ENCODE data around the gene TMEM209. TPM values are rescaled to one million over a fixed set of nuclear protein-coding genes. Genes with fewer than 3 reads are reported as not detected.

Gene TMEM209
- total RNA-seq, 4 donors from 2014 or later: 9.0 to 13.4 (median 10.4) TPM

DNA sequence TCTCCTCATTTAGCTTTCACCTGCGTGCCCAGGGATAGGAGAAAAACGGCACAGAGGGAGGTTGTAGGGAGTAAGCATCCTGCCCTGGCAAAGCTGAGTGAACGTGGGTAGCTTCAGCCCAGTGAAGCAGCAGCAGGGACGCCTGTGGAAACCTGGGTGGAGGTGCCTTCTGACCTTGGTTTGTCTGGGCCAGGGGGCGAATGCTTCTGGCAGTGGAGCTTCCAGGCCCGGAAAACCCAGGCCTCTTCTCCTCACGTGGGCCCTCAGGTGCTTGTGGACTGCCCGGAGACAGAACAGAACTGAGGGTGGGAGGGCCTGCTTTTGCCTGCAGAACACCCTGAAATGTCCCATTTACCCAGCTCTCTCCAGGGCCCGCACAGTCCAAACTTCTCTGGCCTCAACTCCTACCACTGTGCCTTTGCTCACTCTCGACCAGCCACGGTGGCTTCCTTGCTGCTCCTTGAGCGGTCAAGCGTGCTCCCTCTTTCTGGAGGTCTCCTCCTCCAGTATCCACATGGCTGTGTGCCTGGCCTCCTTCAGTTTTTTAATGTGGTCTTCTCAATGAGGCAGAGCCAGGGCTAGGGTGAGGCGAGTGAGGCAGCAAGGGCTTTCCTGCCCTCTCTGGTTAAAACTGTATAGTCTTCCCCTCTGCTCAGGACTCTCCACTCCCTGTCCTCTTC lies 62.4 kb downstream of the TMEM209 start:
- TF ChIP-seq, protein P1, sequence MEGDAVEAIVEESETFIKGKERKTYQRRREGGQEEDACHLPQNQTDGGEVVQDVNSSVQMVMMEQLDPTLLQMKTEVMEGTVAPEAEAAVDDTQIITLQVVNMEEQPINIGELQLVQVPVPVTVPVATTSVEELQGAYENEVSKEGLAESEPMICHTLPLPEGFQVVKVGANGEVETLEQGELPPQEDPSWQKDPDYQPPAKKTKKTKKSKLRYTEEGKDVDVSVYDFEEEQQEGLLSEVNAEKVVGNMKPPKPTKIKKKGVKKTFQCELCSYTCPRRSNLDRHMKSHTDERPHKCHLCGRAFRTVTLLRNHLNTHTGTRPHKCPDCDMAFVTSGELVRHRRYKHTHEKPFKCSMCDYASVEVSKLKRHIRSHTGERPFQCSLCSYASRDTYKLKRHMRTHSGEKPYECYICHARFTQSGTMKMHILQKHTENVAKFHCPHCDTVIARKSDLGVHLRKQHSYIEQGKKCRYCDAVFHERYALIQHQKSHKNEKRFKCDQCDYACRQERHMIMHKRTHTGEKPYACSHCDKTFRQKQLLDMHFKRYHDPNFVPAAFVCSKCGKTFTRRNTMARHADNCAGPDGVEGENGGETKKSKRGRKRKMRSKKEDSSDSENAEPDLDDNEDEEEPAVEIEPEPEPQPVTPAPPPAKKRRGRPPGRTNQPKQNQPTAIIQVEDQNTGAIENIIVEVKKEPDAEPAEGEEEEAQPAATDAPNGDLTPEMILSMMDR (IDR thresholded peaks at IDR 0.05; ENCODE audit: low read depth): no peak

DNA sequence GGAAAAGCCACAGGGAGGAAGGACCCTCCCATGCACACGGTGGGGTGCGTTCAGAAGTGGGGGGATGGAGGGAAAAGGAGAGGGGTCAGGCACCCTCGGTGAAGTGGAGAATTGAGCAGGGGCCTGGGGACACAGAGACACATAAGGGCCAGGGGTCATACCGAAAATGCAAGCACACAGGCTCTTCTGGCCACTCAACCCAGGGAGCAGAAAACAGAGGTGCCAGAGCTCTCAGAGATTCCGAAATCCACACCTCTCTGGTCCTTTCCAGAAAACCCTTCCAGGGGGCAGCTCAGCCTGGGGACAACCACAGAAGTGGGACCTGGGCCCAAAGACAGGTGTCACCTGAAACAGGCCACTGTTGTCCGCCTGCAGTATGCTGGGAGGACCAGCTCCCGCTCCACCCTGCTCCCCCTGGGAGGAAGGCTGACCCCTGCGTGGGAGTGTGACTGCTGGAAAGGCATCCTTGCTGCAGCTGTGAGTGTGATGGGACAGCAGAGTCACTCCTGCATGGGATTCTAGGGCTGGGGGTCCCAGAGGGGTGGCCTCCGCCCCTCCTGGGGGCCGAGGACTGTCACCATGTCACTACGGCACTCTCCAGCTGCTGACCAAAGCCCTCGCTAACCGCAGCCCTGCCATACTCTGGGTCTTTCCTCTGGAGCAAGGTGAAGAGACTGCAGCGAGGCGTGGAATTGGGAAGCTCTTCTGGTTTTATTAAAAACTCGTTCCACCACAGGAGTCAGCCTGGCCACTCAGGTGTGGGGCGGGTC lies 63.1 kb downstream of the TMEM209 start:
- TF ChIP-seq, protein P1 (IDR thresholded peaks at IDR 0.05; ENCODE audit: low read depth): no peak

DNA sequence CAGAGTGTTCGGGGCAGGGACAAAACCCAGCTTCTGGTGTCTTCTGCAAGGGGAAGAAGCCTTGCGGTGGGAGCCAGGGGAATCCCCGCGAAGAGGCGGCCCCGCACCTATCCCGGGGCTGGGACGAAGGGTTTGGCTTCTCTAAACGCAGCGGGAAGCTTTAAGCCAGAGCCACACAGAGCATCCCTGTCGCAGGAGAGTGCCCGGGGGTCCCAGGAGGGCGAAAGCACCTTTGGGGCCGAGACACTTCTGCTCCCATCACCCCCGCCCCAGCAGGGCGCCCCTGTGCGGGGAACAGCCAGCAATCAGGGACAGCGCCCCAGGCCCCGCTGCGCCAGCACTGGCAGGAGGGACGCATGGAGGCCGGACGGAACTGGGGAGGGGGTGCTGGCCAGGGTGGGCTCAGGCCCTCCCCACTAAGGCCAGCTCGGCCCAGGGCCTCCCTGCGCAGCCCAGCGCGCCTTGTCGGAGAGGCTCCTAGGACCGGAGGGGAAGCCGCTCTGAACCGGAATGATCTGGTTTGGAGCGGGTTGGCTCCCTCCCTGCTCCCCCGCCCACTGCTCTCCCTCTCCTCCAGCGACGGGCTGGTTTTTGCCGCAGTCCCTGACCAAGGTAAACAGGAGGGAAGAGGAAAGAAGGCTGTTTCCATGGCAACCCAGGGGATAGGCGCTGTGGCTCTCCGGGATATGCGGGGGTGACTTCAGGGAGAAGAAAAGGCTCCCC lies 63.9 kb downstream of the TMEM209 start:
- TF ChIP-seq, protein P1 (IDR thresholded peaks at IDR 0.05; ENCODE audit: low read depth): no peak

DNA sequence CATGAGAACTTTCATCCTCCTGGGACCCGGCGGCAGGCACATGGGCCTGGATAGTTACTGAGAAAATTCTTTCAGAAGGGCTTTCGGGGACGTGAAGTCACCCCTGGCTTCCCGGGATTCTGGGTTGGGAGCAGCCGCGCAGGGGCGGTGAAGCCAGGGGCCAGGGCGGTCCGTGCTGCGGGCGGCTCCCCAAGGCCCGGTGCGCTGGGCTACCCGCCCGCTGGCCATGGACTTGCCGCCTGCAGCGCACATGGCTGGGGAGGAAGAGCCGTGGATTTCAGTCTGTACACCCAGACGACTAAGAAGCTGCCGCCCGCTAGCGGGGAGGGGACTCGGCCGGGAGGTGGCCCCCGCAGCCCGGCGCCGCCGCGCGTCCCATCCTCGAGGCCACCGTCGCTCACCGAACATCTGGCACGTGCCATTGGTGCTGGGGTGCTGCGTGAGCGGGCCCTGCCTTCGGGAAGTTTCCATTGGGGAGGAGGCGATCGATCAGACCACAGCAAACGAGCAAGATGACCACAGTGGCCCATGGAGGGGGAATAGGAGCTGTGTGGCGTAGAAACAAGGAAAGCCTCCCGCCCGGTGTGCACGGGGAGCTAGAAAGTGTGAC lies 64.5 kb downstream of the TMEM209 start:
- TF ChIP-seq, protein P1 (IDR thresholded peaks at IDR 0.05; ENCODE audit: low read depth): no peak

DNA sequence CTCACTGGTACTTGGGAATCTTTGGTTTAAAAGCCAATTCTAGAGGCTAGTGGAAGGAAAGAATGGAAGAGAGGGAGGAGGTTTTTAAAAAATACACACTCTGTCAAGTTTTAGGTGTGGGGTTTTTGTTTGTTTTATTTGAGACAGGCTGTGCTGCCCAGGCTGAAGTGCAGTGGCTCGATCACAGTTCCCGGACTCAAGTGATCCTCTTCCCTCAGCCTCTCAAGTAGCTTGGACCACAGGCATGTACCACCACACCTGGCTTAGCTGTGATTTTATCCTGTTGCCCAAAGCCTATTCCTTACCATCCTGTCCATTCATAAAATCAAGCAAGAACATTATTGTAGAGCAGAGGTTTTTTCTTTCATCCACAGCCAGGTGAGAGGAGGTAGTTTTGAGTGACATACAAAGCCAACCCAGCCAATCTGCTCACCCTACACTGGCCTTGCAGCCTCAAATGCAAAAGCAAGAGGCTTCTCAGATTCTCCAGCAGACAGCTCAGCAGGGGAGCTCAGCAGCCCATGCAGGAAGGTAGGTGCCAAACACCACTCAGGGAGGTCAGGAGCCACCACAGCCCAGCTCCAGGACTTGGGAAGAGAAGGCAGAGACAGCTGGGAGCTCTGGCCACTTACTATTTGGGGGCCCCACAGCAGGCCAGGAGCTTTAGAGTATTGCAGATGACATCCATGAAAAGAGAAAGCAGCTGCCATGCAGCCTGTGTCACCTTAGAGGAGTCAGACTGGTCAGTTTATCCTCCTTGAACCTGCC lies 65.8 kb downstream of the TMEM209 start:
- TF ChIP-seq, protein P1 (IDR thresholded peaks at IDR 0.05; ENCODE audit: low read depth): no peak

DNA sequence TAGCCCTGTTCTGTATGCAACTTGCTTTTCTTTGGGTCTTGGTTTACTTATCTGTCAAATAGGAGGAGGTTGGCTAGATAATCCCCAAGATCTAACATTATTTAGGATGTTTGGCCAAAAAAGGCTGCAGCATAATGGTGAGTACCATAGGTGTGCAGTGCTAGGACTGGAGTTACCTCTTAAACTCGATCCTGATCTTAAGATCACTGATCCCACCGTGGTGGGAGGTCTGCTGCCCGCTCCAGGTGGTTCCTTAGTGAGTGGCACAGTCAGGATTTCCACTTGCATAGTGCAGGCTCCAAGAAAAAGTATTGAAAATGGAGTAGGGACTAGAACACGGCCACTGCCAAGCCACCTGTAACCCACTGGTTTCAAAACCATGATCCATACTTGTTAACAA lies 68.0 kb downstream of the TMEM209 start:
- TF ChIP-seq, protein P1 (IDR thresholded peaks at IDR 0.05; ENCODE audit: low read depth): no peak
